Activated CD4-positive, alpha-beta memory T cell treated with anti-CD3 and anti-CD28 coated beads for 36 hours (primary cell): Measurements from ENCODE around the gene C1orf210. TPM values are rescaled to one million over a fixed set of nuclear protein-coding genes. Genes with fewer than 3 reads are reported as not detected.

Experiments
- CTCF ChIA-PET: fragments of 350-600 bp; sonication (Branson Sonifier 250); formaldehyde crosslinking; loops from one replicate; lab custom pipeline; 2021; ENCODE audit warnings: antibody characterized with exemption, inconsistent platforms; lab: Charles Lee
- POLR2A ChIA-PET: fragments of 350-600 bp; sonication (Branson Sonifier 250); formaldehyde crosslinking; loops from one replicate; lab custom pipeline; 2021; ENCODE audit warnings: antibody characterized with exemption; lab: Charles Lee
- DNase-seq: peaks from one replicate; pipeline ENCODE4 v3.0.0-alpha.2; 2020
- H3K27ac Mint-ChIP-seq: one replicate; pipeline ENCODE4 v1.8.0; 2021; ENCODE audit warnings: mixed read lengths
- H3K27me3 Mint-ChIP-seq: one replicate; pipeline ENCODE4 v1.8.0; 2021; ENCODE audit warnings: mixed read lengths
- H3K36me3 Mint-ChIP-seq: one replicate; pipeline ENCODE4 v1.8.0; 2021; ENCODE audit warnings: mixed read lengths
- H3K4me1 Mint-ChIP-seq: one replicate; pipeline ENCODE4 v1.8.0; 2021; ENCODE audit warnings: low read depth, mixed read lengths
- H3K4me3 Mint-ChIP-seq: one replicate; pipeline ENCODE4 v1.8.0; 2021; ENCODE audit warnings: mild to moderate bottlenecking, mixed read lengths
- H3K9me3 Mint-ChIP-seq: one replicate; pipeline ENCODE4 v1.8.0; 2021; ENCODE audit warnings: mixed read lengths
- intact Hi-C: fragments of 100-400 bp; cut with micrococcal nuclease; formaldehyde crosslinking; loops from one replicate; pipeline ENCODE4 v1.15.1; 2023
- total RNA-seq, 2 experiments: library from RNA; stranded (reverse); gene quantifications; one replicate each; pipeline ENCODE4 v1.2.3, GENCODE V29; 2021

Gene C1orf210
- total RNA-seq, 2 experiments from 2014 or later: not detected

DNA sequence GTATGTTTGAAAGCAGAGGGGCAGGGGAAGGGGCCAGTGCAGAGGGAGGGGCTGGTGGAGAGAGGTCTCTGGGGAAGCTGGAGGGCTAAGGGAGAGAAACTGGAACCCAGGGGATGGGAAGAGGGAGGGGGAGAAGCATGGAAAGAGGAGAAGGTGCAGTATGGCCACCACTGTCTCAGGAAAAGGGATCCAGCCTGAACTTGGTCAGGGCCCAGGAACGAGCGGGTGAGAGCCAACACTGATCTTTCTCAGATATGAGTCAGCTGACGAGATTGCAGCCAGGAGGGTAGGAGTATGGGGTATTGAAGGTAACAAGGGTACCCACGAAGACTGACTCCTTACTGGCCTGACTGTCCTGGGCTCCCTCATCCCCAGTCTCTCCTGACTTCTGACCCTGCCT is 33.5 kb upstream of the C1orf210 start:
- no peaks in the 10 kb centered on the region for H3K4me1 Mint-ChIP-seq
- ChIA-PET CTCF (no interaction called here), POLR2A (no interaction called here)
- H3K27me3 Mint-ChIP-seq: no peaks in the 10 kb centered on the region
- H3K36me3 Mint-ChIP-seq: no peaks in the 10 kb centered on the region
- H3K27ac Mint-ChIP-seq: no peak overlapping the region
- H3K9me3 Mint-ChIP-seq: no peaks in the 10 kb centered on the region
- no peak for DNase-seq
- no peak overlapping the region for H3K4me3 Mint-ChIP-seq
- intact Hi-C loops: no loop called here

GRCh38 chr1:43317817-43318471 is 32.6 kb upstream of the C1orf210 start:
- Mint-ChIP-seq H3K27me3 (no peaks in the 10 kb centered on the region), H3K27ac (no peak overlapping the region), H3K9me3 (no peaks in the 10 kb centered on the region), H3K4me1 (no peaks in the 10 kb centered on the region), H3K36me3 (no peaks in the 10 kb centered on the region), H3K4me3 (no peak overlapping the region)
- ChIA-PET CTCF (interaction anchor here (0.6 kb wide), 1 partner anchor 558 kb away, joined by 3 read pairs; no protein-coding TSS in a partner anchor), POLR2A (no interaction called here)
- DNase-seq: peak; percentile 15
- intact Hi-C loops: no loop called here

DNA sequence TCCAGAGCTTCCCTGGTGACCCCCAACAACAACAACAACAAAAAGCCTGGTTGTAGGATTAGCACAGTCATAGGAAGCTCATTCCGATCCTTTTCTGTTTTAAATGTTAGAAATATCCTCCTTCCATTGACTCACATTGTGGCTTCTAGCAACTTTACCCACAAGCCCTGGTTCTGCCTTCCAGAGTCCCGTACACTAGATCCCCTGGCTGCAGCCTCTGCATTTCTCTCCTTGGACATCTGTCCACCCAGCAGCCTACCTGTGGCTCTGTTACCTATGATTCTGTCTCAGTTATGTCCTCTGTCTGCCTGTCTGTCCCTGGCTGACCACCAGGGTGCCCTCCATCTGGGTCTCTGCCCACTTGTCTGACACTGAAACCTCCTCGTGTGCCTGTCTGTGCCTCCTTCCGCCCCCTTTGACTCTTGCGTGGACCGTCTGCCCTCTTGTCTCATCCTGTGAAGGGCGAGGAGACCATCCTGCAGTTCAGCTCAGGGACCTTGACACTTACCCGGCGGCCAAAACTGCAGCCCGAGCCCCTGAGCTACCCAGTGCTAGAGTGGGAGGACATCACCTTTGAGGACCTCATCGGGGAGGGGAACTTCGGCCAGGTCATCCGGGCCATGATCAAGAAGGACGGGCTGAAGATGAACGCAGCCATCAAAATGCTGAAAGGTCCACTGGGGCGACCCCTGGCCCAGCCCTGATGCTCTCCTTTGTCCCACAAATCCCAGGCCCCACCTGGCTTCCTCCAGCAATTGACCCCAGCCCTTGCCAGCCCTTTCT is 31.5 kb upstream of the C1orf210 start:
- H3K9me3 Mint-ChIP-seq: no peaks in the 10 kb centered on the region
- H3K27me3 Mint-ChIP-seq: no peaks in the 10 kb centered on the region
- POLR2A ChIA-PET: no interaction called here
- no peak overlapping the region for H3K27ac Mint-ChIP-seq
- intact Hi-C loops: no loop called here
- CTCF ChIA-PET: no interaction called here
- no peak overlapping the region for H3K4me3 Mint-ChIP-seq
- DNase-seq: no peak
- no peaks in the 10 kb centered on the region for H3K36me3 Mint-ChIP-seq
- H3K4me1 Mint-ChIP-seq: no peaks in the 10 kb centered on the region

DNA sequence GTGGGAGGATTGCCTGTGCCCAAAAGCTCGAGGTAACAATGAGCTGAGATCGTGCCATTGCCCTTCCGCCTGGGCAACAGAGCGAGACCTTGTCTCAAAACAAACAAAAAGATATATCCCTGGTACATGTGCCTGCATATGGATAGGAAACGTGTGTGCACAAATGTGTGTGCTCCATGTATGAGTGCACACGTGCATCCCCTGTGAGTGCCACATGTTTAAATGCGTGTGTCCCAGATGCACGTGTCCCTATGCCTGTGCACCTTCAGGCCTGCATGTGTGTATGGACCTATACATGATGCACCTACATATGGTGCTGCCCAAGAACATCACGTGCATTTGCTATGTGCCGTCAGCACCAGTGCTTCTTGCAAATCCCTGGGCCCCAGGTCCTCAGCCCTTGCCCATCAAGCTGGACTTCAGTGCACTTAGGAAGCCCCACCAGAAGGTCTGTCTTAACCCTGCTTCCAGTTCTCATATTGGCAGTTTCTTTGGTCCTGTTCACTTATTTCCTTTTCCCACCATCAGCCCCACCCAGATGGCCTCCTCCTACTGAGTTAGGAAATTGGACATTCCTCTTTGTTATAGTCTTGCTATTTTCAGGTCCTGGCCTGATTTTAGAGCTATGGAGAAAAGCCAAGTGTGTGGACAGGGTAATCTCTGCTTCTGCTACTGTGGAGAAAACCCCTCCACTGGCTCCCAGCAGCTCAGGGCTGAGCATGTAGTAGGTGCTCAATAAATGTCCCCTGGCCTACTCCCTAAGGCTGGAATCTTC is 30.8 kb upstream of the C1orf210 start:
- CTCF ChIA-PET: no interaction called here
- no peaks in the 10 kb centered on the region for H3K4me1 Mint-ChIP-seq
- POLR2A ChIA-PET: interaction anchor here (0.6 kb wide), 1 partner anchor 136 kb away, joined by 4 read pairs; no protein-coding TSS in a partner anchor

DNA sequence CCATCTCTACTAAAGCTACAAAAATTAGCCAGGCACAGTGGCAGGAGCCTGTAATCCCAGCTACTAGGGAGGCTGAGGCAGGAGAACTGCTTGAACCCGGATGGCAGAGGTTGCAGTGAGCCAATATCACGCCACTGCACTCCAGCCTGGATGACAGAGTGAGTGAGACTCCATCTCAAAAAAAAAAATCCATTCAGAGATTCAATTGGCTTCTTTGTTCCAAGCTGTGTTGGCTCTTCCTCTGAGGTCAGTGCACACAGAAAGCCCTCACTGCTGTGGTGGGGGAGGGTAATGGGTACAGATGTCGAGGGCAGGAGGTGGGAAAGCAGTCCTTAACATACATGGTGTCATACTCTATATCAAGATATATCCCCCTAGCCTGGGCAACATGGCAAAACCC is 30.1 kb upstream of the C1orf210 start:
- Mint-ChIP-seq H3K9me3 (no peaks in the 10 kb centered on the region), H3K27me3 (no peaks in the 10 kb centered on the region), H3K36me3 (no peaks in the 10 kb centered on the region), H3K27ac (no peak overlapping the region), H3K4me1 (no peaks in the 10 kb centered on the region), H3K4me3 (no peak overlapping the region)
- ChIA-PET CTCF (no interaction called here), POLR2A (interaction anchor here (0.6 kb wide), 1 partner anchor 137 kb away, joined by 4 read pairs; no protein-coding TSS in a partner anchor)
- no peak for DNase-seq
- intact Hi-C loops: no loop called here

More for the DNA sequence above, 30.8 kb upstream of the C1orf210 start:
- no peak overlapping the region for H3K27ac Mint-ChIP-seq
- no peaks in the 10 kb centered on the region for H3K27me3 Mint-ChIP-seq
- no peak overlapping the region for H3K4me3 Mint-ChIP-seq
- no peaks in the 10 kb centered on the region for H3K36me3 Mint-ChIP-seq
- DNase-seq: no peak
- no peaks in the 10 kb centered on the region for H3K9me3 Mint-ChIP-seq
- intact Hi-C loops: no loop called here

GRCh38 chr1:43314233-43314632 is 28.9 kb upstream of the C1orf210 start:
- Mint-ChIP-seq H3K4me1 (no peaks in the 10 kb centered on the region), H3K27ac (no peak overlapping the region), H3K4me3 (no peak overlapping the region), H3K27me3 (no peaks in the 10 kb centered on the region), H3K9me3 (no peaks in the 10 kb centered on the region), H3K36me3 (no peaks in the 10 kb centered on the region)
- DNase-seq: no peak
- CTCF ChIA-PET: interaction anchor here (0.6 kb wide), 1 partner anchor 77 kb away, joined by 3 read pairs; no protein-coding TSS in a partner anchor
- POLR2A ChIA-PET: no interaction called here
- intact Hi-C loops: no loop called here

DNA sequence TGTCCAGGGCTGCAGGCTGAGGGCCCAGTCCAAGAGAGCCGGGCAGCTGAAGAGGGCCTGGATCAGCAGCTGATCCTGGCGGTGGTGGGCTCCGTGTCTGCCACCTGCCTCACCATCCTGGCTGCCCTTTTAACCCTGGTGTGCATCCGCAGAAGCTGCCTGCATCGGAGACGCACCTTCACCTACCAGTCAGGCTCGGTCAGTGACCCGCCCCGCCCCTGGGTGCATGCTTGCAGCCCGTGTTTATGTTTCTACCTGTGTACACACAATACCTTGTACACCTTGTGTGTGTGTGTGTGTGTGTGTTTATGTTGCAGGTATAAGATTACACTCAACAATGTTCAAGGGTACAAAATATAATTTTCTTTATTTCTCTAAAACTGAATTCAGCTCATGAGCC is 28.4 kb upstream of the C1orf210 start:
- H3K4me1 Mint-ChIP-seq: no peaks in the 10 kb centered on the region

DNA sequence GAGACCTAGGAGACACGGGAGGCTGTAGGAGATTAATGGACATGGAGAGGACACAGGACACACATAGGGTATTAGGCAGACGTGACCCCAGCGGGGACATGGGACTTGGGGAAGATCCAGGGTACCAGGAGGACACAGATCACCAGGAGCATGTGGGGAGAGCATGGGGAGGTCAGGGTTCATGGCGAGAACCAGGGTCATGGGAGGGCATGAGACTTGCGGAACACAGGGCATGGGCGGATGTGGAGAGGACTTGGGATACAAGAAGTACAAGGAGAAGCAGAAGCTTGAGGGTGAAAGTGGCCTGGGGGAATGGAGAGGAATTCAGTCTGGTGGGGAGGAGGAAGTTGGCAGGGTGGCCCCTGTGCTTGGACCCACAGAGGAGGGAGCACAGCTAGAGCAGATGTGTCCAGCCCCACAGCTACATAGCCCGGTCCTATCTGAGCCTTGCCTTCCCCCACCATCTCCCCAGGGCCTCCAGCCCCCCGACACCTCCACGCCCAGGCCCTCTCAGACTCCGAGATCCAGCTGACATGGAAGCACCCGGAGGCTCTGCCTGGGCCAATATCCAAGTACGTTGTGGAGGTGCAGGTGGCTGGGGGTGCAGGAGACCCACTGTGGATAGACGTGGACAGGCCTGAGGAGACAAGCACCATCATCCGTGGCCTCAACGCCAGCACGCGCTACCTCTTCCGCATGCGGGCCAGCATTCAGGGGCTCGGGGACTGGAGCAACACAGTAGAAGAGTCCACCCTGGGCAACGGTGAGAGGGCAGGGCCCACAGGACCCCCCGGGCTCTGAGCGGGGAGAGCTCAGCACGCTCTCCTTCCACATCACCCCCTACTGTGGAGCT is 27.5 kb upstream of the C1orf210 start:
- H3K4me3 Mint-ChIP-seq: no peak overlapping the region
- H3K36me3 Mint-ChIP-seq: no peaks in the 10 kb centered on the region
- H3K9me3 Mint-ChIP-seq: no peaks in the 10 kb centered on the region
- POLR2A ChIA-PET: no interaction called here
- H3K27me3 Mint-ChIP-seq: peaks cover 1% of the 10 kb centered on the region
- CTCF ChIA-PET: no interaction called here
- H3K27ac Mint-ChIP-seq: no peak overlapping the region
- no peaks in the 10 kb centered on the region for H3K4me1 Mint-ChIP-seq
- intact Hi-C loops: no loop called here
- no peak for DNase-seq

More for the DNA sequence above, 28.4 kb upstream of the C1orf210 start:
- H3K4me3 Mint-ChIP-seq: no peak overlapping the region
- intact Hi-C loops: no loop called here
- POLR2A ChIA-PET: no interaction called here
- CTCF ChIA-PET: interaction anchor here (0.6 kb wide), 1 partner anchor 76 kb away, joined by 3 read pairs; no protein-coding TSS in a partner anchor
- H3K27ac Mint-ChIP-seq: no peak overlapping the region
- DNase-seq: no peak
- H3K36me3 Mint-ChIP-seq: no peaks in the 10 kb centered on the region
- no peaks in the 10 kb centered on the region for H3K27me3 Mint-ChIP-seq
- H3K9me3 Mint-ChIP-seq: no peaks in the 10 kb centered on the region

DNA sequence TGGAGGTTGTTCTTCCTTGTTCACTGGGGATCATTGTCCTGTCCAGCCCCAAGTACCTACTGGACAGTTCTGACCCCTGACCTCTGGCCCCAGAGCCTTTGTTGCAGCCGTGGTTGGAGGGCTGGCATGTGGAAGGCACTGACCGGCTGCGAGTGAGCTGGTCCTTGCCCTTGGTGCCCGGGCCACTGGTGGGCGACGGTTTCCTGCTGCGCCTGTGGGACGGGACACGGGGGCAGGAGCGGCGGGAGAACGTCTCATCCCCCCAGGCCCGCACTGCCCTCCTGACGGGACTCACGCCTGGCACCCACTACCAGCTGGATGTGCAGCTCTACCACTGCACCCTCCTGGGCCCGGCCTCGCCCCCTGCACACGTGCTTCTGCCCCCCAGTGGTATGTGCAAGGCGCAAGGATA is 26.8 kb upstream of the C1orf210 start:
- no peak for DNase-seq
- no peak overlapping the region for H3K4me3 Mint-ChIP-seq
- no peak overlapping the region for H3K27ac Mint-ChIP-seq
- no peaks in the 10 kb centered on the region for H3K4me1 Mint-ChIP-seq
- intact Hi-C loops: no loop called here
- POLR2A ChIA-PET: no interaction called here
- no peaks in the 10 kb centered on the region for H3K36me3 Mint-ChIP-seq
- no peaks in the 10 kb centered on the region for H3K9me3 Mint-ChIP-seq
- CTCF ChIA-PET: no interaction called here
- H3K27me3 Mint-ChIP-seq: peaks cover 4% of the 10 kb centered on the region

- no peaks in the 10 kb centered on the region for H3K9me3 Mint-ChIP-seq
- ChIA-PET POLR2A (no interaction called here), CTCF (no interaction called here)
- H3K27me3 Mint-ChIP-seq: peaks cover 4% of the 10 kb centered on the region
- DNase-seq: no peak
- no peak overlapping the region for H3K4me3 Mint-ChIP-seq
- intact Hi-C loops: no loop called here
- H3K4me1 Mint-ChIP-seq: no peaks in the 10 kb centered on the region
- H3K27ac Mint-ChIP-seq: no peak overlapping the region
- no peaks in the 10 kb centered on the region for H3K36me3 Mint-ChIP-seq
These were observed 26.1 kb upstream of the C1orf210 start for GRCh38 chr1:43311521-43311920.

GRCh38 chr1:43309405-43310025 is 24.1 kb upstream of the C1orf210 start:
- no peak for DNase-seq
- H3K27ac Mint-ChIP-seq: no peak overlapping the region
- ChIA-PET CTCF (no interaction called here), POLR2A (no interaction called here)
- no peaks in the 10 kb centered on the region for H3K36me3 Mint-ChIP-seq
- H3K4me1 Mint-ChIP-seq: no peaks in the 10 kb centered on the region
- no peak overlapping the region for H3K4me3 Mint-ChIP-seq
- H3K9me3 Mint-ChIP-seq: no peaks in the 10 kb centered on the region
- H3K27me3 Mint-ChIP-seq: peaks cover 4% of the 10 kb centered on the region
- intact Hi-C loops: no loop called here
